GM06990 (cell line): Measurements from ENCODE around the gene ASXL2.
A peak's percentile ranks its signal among the peaks of the same experiment; 100 is the strongest.

Experiments used
- DNase-seq: peaks from one replicate; pipeline ENCODE4 v3.0.0-alpha.2; 2011; ENCODE audit not compliant: insufficient read length; ENCODE audit errors: extremely low read depth
- H3K27me3 ChIP-seq: replicated peaks from 2 replicates; pipeline ENCODE4 v1.6.0; 2011; ENCODE audit warnings: low read length; ENCODE audit not compliant: control insufficient read depth, insufficient read depth
- H3K36me3 ChIP-seq: 2 replicates; pipeline ENCODE4 v1.5.1; 2011; ENCODE audit warnings: low read length; ENCODE audit not compliant: control insufficient read depth, insufficient read depth
- H3K4me3 ChIP-seq: replicated peaks from 2 replicates; pipeline ENCODE4 v1.5.1; 2011; ENCODE audit warnings: low read depth, mild to moderate bottlenecking, control low read depth, low read length
- TF ChIP-seq, protein P1 (sequence below): IDR thresholded peaks from 2 replicates; pipeline ENCODE4 v1.5.1; 2011; ENCODE audit warnings: low read length, control low read depth, mild to moderate bottlenecking, inconsistent platforms; ENCODE audit not compliant: insufficient read depth, poor library complexity, severe bottlenecking

ASXL2 gene

GRCh38 chr2:25878361-25879132 lies at the start of gene ASXL2:
ASXL2 (minus strand) TSS chr2:25878487; CDS start chr2:25878222, 265 bp downstream.
- no peaks in the 10 kb centered on the region for H3K27me3 ChIP-seq

DNA sequence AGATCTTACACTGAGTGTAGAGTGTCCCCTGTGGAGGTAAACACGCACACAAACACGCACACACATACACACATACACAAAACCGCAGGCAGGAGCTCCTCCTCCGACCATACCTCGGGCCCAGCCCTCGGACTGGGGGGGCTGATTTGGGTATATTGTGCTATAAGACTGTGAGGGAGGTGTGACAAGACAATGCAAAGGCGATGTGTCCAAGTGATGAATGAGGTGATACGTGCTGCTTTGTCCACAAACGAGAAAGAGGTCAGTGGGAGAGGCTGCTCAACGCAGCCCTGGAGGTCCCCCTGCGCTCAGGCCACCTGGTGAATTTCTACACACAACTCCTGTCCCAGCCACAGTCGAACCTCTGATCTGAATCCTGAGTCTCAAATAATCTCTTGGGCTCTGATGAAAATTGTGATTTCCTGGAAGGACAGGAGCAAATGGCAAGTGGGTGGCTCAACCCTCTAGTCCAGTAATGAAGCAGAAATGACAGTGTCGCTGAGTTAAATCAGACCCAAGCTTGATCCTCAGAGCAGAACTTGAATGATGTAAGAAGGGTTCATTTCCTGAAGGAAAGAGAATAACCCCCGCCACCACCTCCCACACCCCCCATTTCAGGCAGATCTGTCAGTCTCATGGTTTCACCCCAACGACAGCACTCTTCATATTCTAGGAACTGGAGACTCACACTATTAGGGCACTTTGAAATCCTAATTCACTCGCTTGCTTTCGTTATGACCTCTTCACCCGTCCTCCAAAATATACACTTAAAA lies 48.9 kb upstream of the ASXL2 start:
- no peaks in the 10 kb centered on the region for H3K36me3 ChIP-seq
- TF ChIP-seq, protein P1, sequence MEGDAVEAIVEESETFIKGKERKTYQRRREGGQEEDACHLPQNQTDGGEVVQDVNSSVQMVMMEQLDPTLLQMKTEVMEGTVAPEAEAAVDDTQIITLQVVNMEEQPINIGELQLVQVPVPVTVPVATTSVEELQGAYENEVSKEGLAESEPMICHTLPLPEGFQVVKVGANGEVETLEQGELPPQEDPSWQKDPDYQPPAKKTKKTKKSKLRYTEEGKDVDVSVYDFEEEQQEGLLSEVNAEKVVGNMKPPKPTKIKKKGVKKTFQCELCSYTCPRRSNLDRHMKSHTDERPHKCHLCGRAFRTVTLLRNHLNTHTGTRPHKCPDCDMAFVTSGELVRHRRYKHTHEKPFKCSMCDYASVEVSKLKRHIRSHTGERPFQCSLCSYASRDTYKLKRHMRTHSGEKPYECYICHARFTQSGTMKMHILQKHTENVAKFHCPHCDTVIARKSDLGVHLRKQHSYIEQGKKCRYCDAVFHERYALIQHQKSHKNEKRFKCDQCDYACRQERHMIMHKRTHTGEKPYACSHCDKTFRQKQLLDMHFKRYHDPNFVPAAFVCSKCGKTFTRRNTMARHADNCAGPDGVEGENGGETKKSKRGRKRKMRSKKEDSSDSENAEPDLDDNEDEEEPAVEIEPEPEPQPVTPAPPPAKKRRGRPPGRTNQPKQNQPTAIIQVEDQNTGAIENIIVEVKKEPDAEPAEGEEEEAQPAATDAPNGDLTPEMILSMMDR: no peak
- no peak for DNase-seq

More at GRCh38 chr2:25878361-25879132, at the start of gene ASXL2:
- peak; percentile 100 for DNase-seq
- TF ChIP-seq, protein P1: no peak
- Histone ChIP-seq H3K4me3 (peak within 1 kb of the TSS; percentile 97), H3K36me3 (peaks cover 2% of the 10 kb centered on the region; the same call in 1 of the 2 replicates)

DNA sequence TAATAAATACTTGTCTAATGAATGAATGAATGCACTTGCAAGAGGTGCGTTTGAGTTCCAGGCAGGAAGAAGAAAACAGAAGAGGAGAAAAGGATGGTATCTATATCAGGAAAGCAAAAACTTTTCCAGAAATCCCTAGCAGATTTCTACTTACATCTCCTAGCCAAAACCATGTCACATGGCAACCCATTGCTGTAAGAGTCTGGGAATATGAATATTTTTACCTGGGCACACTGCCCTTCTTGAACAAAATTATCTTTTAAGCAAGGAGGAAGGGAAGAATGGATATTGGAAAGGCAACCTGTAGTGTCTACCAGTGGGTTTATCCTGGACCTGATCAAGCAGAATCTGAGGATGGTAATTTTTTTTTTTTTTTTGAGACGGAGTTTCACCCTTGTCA lies 44.2 kb upstream of the ASXL2 start:
- H3K27me3 ChIP-seq: no peaks in the 10 kb centered on the region; the same call in 1 of the 2 replicates
- DNase-seq: no peak
- no peak overlapping the region for H3K4me3 ChIP-seq
- TF ChIP-seq, protein P1: no peak
- H3K36me3 ChIP-seq: no peaks in the 10 kb centered on the region

More for the DNA sequence above, 48.9 kb upstream of the ASXL2 start:
- Histone ChIP-seq H3K4me3 (no peak overlapping the region), H3K27me3 (no peaks in the 10 kb centered on the region)

- no peaks in the 10 kb centered on the region; the same call in 1 of the 2 replicates for H3K27me3 ChIP-seq
- H3K36me3 ChIP-seq: no peaks in the 10 kb centered on the region
- no peak for DNase-seq
- no peak overlapping the region for H3K4me3 ChIP-seq
- TF ChIP-seq, protein P1: no peak
These were observed 42.6 kb upstream of the ASXL2 start for GRCh38 chr2:25920786-25921415.

DNA sequence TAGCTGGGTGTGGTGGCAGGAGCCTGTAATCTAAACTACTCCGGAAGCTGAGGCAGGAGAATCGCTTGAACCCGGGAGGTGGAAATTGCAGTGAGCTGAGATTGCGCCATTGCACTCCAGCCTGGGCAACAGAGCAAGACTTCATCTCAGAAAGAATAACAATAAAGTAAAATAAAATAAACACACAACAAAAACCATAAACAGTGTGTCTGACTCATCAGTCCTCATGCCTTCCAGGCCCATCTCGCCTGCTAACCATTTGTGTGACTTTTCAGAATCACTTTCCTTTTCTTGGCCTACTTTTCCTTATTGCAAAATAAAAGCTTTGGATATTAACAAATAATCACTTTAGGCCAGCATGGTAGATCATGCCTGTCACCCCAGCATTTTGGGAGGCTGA lies 42.0 kb upstream of the ASXL2 start:
- Histone ChIP-seq H3K4me3 (no peak overlapping the region), H3K27me3 (no peaks in the 10 kb centered on the region; the same call in 1 of the 2 replicates), H3K36me3 (no peaks in the 10 kb centered on the region)
- no peak for DNase-seq
- TF ChIP-seq, protein P1: no peak
